ENCODE results near the gene DUSP28. TPM values are rescaled to one million over a fixed set of nuclear protein-coding genes. Genes with fewer than 3 reads are reported as not detected.

DUSP28 gene
- total RNA-seq, 4 donors from 2014 or later: 7.6 to 18.3 (median 13.2) TPM

GRCh38 chr2:240601061-240601830 lies 41.1 kb downstream of the DUSP28 start:
- intact Hi-C loops (cut with DNase I; ENCODE audit: low total_unique reads): no loop called here
- ATAC-seq: no peak
- Histone ChIP-seq H3K27ac (no peak overlapping the region), H3K9me3 (no peaks in the 10 kb centered on the region), H3K27me3 (no peaks in the 10 kb centered on the region), H3K4me1 (peaks cover under 1 to 12% of the 10 kb centered on the region in 2 donors), H3K36me3 (peaks cover 0 to 18% of the 10 kb centered on the region in 2 donors), H3K4me3 (no peak overlapping the region)
- TF ChIP-seq POLR2A (IDR thresholded peaks at IDR 0.05): no peak
- TF ChIP-seq, protein P1, sequence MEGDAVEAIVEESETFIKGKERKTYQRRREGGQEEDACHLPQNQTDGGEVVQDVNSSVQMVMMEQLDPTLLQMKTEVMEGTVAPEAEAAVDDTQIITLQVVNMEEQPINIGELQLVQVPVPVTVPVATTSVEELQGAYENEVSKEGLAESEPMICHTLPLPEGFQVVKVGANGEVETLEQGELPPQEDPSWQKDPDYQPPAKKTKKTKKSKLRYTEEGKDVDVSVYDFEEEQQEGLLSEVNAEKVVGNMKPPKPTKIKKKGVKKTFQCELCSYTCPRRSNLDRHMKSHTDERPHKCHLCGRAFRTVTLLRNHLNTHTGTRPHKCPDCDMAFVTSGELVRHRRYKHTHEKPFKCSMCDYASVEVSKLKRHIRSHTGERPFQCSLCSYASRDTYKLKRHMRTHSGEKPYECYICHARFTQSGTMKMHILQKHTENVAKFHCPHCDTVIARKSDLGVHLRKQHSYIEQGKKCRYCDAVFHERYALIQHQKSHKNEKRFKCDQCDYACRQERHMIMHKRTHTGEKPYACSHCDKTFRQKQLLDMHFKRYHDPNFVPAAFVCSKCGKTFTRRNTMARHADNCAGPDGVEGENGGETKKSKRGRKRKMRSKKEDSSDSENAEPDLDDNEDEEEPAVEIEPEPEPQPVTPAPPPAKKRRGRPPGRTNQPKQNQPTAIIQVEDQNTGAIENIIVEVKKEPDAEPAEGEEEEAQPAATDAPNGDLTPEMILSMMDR (IDR thresholded peaks at IDR 0.05 in 4 of 5, conservative IDR thresholded peaks at IDR 0.05 in 1 of 5): no peak
- DNase-seq: peak in 1 of 2 donors; percentile 6
- in situ Hi-C loops (cut with MboI; ENCODE audit: low sequenced_read_pairs in 4 of 4): no loop called here

GRCh38 chr2:240601831-240602160 lies 41.6 kb downstream of the DUSP28 start:
- intact Hi-C loops (cut with DNase I; ENCODE audit: low total_unique reads): no loop called here
- Histone ChIP-seq H3K27ac (no peak overlapping the region), H3K4me1 (peaks cover 0 to 7% of the 10 kb centered on the region in 2 donors), H3K9me3 (no peaks in the 10 kb centered on the region), H3K27me3 (no peaks in the 10 kb centered on the region), H3K4me3 (no peak overlapping the region), H3K36me3 (peaks cover 0 to 18% of the 10 kb centered on the region in 2 donors)
- ATAC-seq (no peak), DNase-seq (peak in 1 of 2 donors; percentile 2)
- in situ Hi-C loops (cut with MboI; ENCODE audit: low sequenced_read_pairs in 4 of 4): no loop called here
- TF ChIP-seq, protein P1 (IDR thresholded peaks at IDR 0.05 in 4 of 5, conservative IDR thresholded peaks at IDR 0.05 in 1 of 5): no peak
- TF ChIP-seq POLR2A (IDR thresholded peaks at IDR 0.05): no peak

DNA sequence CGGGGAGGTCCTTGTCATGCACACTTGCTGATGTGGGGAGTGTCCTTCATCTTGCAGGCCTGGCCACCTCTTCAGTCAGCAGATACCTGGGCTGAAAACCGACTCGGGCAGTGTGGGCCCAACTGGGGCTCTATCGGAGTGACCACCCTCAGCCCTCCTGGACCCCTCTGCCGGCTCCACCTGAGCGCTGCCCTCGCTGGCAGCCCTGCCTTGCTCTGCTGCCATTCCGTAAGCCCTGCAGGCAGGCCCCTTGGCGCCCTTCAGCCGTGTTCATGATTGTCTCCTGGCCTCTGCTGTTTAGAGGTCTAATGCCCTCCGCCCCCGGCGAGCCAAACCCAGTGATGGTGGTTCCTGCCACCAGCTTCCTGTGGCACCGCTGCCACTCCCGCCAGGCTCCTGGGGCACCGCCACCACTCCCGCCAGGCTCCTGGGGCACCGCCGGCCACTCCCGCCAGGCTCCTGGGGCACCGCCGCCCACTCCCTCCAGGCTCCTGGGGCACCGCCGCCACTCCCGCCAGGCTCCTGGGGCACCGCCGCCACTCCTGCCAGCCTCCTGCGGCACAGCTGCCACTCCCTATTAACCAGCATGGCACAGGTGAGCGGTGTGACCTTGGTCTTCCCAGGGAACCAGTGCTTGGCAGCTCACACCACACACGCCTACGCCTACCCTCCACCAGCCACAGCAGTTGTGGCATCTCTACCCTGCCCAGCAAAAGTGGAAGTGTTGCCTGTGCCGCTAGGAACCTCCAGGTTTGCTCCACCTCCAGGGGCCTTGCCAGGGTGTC lies 42.3 kb downstream of the DUSP28 start:
- Histone ChIP-seq H3K27me3 (no peaks in the 10 kb centered on the region), H3K9me3 (no peaks in the 10 kb centered on the region), H3K4me3 (no peak overlapping the region), H3K27ac (no peak overlapping the region), H3K36me3 (peaks cover 0 to 17% of the 10 kb centered on the region in 2 donors), H3K4me1 (peaks cover 0 to 6% of the 10 kb centered on the region in 2 donors)
- in situ Hi-C loops (cut with MboI; ENCODE audit: low sequenced_read_pairs in 4 of 4) (no loop called here), intact Hi-C loops (cut with DNase I; ENCODE audit: low total_unique reads) (no loop called here)
- ATAC-seq (no peak), DNase-seq (peak in 1 of 2 donors; percentile 10)
- TF ChIP-seq, protein P1 (IDR thresholded peaks at IDR 0.05 in 4 of 5, conservative IDR thresholded peaks at IDR 0.05 in 1 of 5): no peak
- TF ChIP-seq POLR2A (IDR thresholded peaks at IDR 0.05): no peak

DNA sequence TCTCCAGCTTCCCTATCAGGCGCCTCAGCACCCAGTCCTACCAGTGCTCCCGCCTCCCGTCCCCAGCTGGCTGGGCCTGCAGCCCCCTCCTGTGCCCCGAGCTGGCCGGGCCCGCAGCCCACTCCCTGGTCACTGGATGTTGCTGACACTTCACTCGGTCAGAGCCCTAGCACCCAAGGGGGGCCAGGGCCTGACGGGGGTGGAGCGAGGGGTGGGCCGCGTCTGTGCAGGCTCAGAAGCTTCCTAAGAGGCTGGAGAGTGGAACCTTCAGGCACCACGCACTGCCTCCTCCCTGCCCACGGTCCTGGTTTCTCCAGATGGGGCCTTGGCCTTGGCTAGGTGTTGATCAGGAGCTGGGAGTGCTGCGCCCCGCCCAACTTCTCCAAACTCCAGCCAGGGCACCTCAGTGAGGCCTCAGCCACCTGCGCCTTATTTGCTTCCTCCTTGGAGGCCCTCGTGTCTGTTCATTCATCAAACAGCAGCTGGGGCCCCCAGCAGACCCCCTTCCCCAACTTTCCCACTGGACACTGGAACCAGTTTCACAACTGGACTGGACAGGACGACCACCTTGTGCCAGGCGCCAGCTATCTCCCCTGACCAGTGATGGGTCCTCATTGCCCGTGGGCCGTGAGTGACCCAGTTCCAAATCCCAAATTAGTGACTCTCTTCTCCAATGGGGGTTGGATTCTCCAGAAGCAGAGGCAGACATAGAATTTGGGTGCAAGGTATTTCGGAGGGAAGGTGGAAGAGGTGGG lies 43.1 kb downstream of the DUSP28 start:
- Histone ChIP-seq H3K9me3 (no peaks in the 10 kb centered on the region), H3K27me3 (no peaks in the 10 kb centered on the region), H3K4me1 (peaks cover 0 to 6% of the 10 kb centered on the region in 2 donors), H3K27ac (no peak overlapping the region), H3K36me3 (peaks cover 0 to 9% of the 10 kb centered on the region in 2 donors), H3K4me3 (no peak overlapping the region)
- intact Hi-C loops (cut with DNase I; ENCODE audit: low total_unique reads): no loop called here
- TF ChIP-seq, protein P1 (IDR thresholded peaks at IDR 0.05 in 4 of 5, conservative IDR thresholded peaks at IDR 0.05 in 1 of 5): no peak
- no peak for TF ChIP-seq POLR2A (IDR thresholded peaks at IDR 0.05)
- no peak for ATAC-seq
- in situ Hi-C loops (cut with MboI; ENCODE audit: low sequenced_read_pairs in 4 of 4): no loop called here
- no peak for DNase-seq

All from gastrocnemius medialis (tissue), 4 donors.